Testis (tissue), 3 donors: Measurements from ENCODE around the gene IFNL1. TPM values are rescaled to one million over a fixed set of nuclear protein-coding genes. Genes with fewer than 3 reads are reported as not detected.

Source experiments
- DNase-seq: peaks from one replicate; pipeline ENCODE4 v3.0.0-alpha.2; 2019
- H3K27ac ChIP-seq, 2 donors: fragments of 200-600 bp; sonication (generic); one replicate each; pipeline ENCODE4 v1.5.1; 2019
- H3K27me3 ChIP-seq: fragments of 200-600 bp; sonication (generic); one replicate; pipeline ENCODE4 v1.5.1; 2019
- H3K36me3 ChIP-seq: fragments of 200-600 bp; sonication (generic); one replicate; pipeline ENCODE4 v1.5.1; 2017; ENCODE audit warnings: low read depth; ENCODE audit errors: missing control alignments
- H3K4me1 ChIP-seq: fragments of 200-600 bp; sonication (generic); one replicate; pipeline ENCODE4 v1.5.1; 2019
- H3K4me3 ChIP-seq, 2 donors: fragments of 200-600 bp; sonication (generic); one replicate each; pipeline ENCODE4 v1.5.1; 2017 to 2019
- H3K9me3 ChIP-seq: fragments of 200-600 bp; sonication (generic); one replicate; pipeline ENCODE4 v1.5.1; 2017
- POLR2A ChIP-seq: fragments of 450-650 bp; IDR thresholded peaks from one replicate; pipeline ENCODE4 v1.6.1; 2017; ENCODE audit warnings: antibody characterized with exemption, mild to moderate bottlenecking, moderate library complexity
- WGBS, 2 donors: methylation state at CpG; one replicate each; pipeline ENCODE4 v1.1.5; 2018; 5-methylcytosine and 5-hydroxymethylcytosine counted together
- intact Hi-C: fragments of 100-400 bp; cut with DNase I; formaldehyde crosslinking; loops from one replicate; pipeline ENCODE4 v1.15.1; 2023; ENCODE audit warnings: low total_unique reads
- polyA plus RNA-seq: library from polyadenylated mRNA; stranded (reverse); fragments of 350-450 nt; fragmentation: Illumina TruSeq; extraction: RNeasy Lipid Tissue Mini Kit (QIAGEN cat#74804); gene quantifications from one replicate; pipeline ENCODE4 v1.2.3, GENCODE V29; 2014; ENCODE audit warnings: low read depth, low replicate concordance; ENCODE audit not compliant: insufficient read depth
- total RNA-seq, 2 donors: library from RNA; depleted of rRNA; stranded (reverse); fragments of >200 nt; gene quantifications; one replicate each; pipeline ENCODE4 v1.2.3, GENCODE V29; 2016
- TF ChIP-seq, protein P1 (sequence below), 3 experiments: fragments of 450-650 bp in 2 of 3; fragments of 200-600 bp in 1 of 3; sonication (generic) in 1 of 3; IDR thresholded peaks; one replicate each; pipeline ENCODE4 v1.5.1; 2016 to 2019; ENCODE audit warnings: antibody characterized with exemption in 3 of 3, mild to moderate bottlenecking in 2 of 3, moderate library complexity in 1 of 3

IFNL1 gene
- total and polyA plus RNA-seq, 3 donors from 2014 or later, result not detected

DNA sequence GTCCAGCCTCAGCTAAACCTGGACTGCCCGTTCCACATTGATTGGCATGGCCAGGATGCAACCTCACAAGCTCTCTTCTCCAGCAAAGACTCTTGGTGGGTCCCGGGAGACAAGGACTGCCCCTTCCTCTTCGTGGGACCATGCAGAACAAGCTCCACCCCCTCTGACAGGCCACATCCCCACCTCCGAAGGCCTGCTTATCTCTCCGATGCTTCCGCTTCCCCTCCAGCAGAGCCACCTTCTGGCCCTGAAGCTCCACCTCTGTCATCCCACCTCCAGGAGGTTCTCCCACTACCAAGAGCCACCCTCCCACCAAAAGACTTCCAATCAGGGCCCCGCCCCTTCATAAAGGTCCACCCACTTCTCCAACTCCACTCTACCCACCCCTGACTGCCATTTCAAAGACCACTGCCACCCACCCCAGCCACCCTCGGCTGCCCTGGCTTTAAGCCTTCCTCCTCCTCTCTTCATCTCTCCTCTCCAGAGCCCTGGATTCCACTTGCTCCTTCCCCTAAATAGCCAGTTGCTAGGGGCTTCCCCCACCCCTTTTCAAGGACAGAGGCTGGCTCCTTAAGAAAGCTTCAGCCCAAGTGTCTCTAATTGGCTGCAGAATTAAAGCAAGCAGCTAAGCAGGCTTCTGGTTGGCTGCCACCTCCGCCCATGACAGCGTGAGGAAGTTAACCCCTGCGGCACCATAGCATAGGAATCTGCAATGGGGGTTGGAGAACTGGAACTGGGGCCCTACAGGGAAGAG, 14.5 kb downstream of the IFNL1 start:
- no peaks in the 10 kb centered on the region for H3K9me3 ChIP-seq
- H3K36me3 ChIP-seq, result no peaks in the 10 kb centered on the region
- TF ChIP-seq, protein P1, sequence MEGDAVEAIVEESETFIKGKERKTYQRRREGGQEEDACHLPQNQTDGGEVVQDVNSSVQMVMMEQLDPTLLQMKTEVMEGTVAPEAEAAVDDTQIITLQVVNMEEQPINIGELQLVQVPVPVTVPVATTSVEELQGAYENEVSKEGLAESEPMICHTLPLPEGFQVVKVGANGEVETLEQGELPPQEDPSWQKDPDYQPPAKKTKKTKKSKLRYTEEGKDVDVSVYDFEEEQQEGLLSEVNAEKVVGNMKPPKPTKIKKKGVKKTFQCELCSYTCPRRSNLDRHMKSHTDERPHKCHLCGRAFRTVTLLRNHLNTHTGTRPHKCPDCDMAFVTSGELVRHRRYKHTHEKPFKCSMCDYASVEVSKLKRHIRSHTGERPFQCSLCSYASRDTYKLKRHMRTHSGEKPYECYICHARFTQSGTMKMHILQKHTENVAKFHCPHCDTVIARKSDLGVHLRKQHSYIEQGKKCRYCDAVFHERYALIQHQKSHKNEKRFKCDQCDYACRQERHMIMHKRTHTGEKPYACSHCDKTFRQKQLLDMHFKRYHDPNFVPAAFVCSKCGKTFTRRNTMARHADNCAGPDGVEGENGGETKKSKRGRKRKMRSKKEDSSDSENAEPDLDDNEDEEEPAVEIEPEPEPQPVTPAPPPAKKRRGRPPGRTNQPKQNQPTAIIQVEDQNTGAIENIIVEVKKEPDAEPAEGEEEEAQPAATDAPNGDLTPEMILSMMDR (IDR thresholded peaks at IDR 0.05), result no peak
- TF ChIP-seq POLR2A, result no peak
- H3K4me3 ChIP-seq, result no peak overlapping the region
- H3K27ac ChIP-seq, result no peak overlapping the region
- intact Hi-C loops, result no loop called here
- no peaks in the 10 kb centered on the region for H3K4me1 ChIP-seq
- WGBS, 2 donors, result 67 to 69% methylated on average over 11 of the region's 11 CpGs
- no peak for DNase-seq
- H3K27me3 ChIP-seq, result no peaks in the 10 kb centered on the region

- no peaks in the 10 kb centered on the region for H3K9me3 ChIP-seq
- WGBS, 2 donors, result 80 to 92% methylated on average over 5 to 61 of the region's 64 CpGs
- no peak overlapping the region for H3K27ac ChIP-seq
- no peaks in the 10 kb centered on the region for H3K36me3 ChIP-seq
- no peaks in the 10 kb centered on the region for H3K4me1 ChIP-seq
- DNase-seq, result no peak
- TF ChIP-seq, protein P1 (IDR thresholded peaks at IDR 0.05), result no peak
- no peak for TF ChIP-seq POLR2A
- no peaks in the 10 kb centered on the region for H3K27me3 ChIP-seq
- H3K4me3 ChIP-seq, result peak overlapping the region in 1 of 2 donors; percentile 34
- intact Hi-C loops, result no loop called here
Observed at GRCh38 chr19:39314016-39314728, 18.0 kb downstream of the IFNL1 start.

DNA sequence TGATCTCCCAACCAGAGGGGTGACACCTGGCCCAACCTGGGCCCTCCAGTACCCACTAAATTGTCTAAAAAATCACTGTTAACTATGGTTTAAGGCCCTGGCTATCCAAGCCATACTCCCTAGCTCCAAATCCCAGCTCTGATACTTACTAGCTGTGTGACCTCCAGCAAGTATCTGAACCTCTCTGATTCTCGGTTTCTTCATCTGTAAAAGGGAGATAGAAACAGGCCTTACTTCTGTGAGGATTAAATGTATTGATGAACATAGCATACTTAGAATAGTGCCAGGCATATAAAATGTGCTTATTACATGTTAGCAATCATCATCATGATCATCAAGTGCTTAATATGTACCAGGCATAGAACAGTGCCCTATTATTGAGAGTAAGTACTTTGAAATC, 19.7 kb downstream of the IFNL1 start:
- no peaks in the 10 kb centered on the region for H3K4me1 ChIP-seq
- no peaks in the 10 kb centered on the region for H3K36me3 ChIP-seq
- no peak overlapping the region for H3K27ac ChIP-seq
- H3K4me3 ChIP-seq, result no peak overlapping the region
- H3K9me3 ChIP-seq, result no peaks in the 10 kb centered on the region
- 88 to 100% methylated on average over 1 of the region's 1 CpG for WGBS, 2 donors
- intact Hi-C loops, result no loop called here
- no peak for DNase-seq
- no peaks in the 10 kb centered on the region for H3K27me3 ChIP-seq
- TF ChIP-seq POLR2A, result no peak
- TF ChIP-seq, protein P1 (IDR thresholded peaks at IDR 0.05), result no peak

GRCh38 chr19:39316627-39317321, 20.6 kb downstream of the IFNL1 start:
- Histone ChIP-seq H3K27me3 (no peaks in the 10 kb centered on the region), H3K36me3 (no peaks in the 10 kb centered on the region), H3K4me1 (no peaks in the 10 kb centered on the region), H3K27ac (no peak overlapping the region), H3K9me3 (no peaks in the 10 kb centered on the region), H3K4me3 (no peak overlapping the region)
- WGBS, 2 donors, result 91 to 92% methylated on average over 12 of the region's 12 CpGs
- no peak for TF ChIP-seq POLR2A
- TF ChIP-seq, protein P1 (IDR thresholded peaks at IDR 0.05), result no peak
- intact Hi-C loops, result no loop called here
- no peak for DNase-seq
